Inferior parietal cortex (tissue), 1 donor: Measurements from ENCODE around the gene HOXA1.

ENCODE experiments used
- DNase-seq: peaks from one replicate; pipeline ENCODE4 v3.0.0-alpha.2; 2016; ENCODE audit errors: extremely low spot score

HOXA1 gene

DNA sequence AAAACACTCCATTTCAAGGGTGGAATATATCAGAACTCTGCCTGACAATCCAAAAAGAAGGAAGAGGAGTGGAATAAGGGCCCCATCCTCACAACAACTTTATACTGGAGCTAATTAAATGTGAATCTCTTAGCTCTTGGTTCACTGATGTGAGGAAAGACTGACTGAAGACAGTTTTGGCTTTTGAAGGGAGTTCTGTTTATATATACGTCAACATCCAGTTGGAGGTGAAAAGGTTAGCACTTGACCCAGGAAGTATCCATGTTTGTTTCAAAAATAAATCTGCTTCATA is 3.0 kb downstream of the HOXA1 start:
- no peak for DNase-seq

- no peak for DNase-seq
Measured at GRCh38 chr7:27091941-27092818, 3.6 kb downstream of the HOXA1 start.

DNA sequence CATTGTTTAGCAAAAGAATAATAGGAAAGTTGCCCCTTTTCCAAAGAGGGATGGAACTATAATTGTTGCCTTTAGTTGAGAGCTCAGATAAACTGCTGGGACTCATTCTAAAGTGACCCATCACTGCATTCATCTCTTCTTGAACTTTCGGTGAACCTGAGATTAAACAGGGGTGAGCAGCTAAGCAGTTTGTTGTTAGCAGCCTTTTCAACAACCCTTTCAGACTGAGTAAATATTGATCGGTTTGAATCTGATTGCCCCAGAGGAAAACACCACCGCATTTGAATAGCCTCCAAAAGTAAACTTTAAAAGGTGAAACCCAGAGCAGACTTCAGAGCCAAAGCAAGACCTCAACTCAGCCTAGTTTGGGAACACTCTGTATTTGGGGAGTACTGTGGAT is 4.7 kb downstream of the HOXA1 start:
- DNase-seq: no peak

DNA sequence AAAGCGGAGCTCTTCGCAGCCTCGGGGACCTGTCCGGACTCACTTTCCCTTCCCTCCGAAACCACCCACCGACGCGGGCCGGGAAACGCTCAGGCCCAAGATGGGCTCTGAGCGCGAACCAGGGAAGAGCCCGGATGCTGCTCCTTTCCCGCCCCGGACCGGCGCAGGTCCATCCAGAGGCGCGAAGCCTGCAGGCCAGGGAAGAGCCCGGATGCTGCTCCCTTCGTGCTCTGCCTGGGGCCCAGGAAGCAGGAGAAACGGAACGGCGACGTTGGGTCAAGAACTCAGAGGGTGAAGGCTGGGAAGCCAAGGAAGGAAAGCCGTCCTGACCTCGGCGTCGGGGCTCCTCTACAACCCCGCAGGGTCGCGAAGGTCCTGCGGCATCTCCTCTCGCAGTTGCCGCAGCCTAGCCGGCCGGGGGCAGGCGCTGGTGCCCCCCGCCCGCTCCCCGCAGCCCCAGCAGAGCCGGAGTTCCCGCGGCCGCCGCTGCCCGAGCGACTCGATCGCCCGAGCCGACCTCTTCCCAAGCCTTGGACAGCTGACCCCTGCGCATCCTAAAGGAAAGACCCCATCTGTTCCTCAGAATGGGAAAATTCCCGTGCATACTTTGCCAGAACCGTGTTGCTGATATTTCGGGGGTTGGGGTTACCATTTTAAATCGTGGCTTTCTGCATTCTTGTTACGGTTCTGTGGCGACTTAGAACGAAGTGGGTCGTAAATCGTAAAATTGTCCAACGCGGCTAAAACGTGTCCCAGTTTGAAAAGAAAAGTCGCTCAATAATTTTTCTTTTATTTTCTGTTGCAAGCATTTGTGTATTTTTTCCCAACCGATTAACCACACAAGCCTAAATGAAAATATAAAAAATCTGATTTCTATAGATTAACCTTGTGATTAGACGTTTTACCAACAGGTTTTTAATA is 7.5 kb downstream of the HOXA1 start:
- no peak for DNase-seq

DNA sequence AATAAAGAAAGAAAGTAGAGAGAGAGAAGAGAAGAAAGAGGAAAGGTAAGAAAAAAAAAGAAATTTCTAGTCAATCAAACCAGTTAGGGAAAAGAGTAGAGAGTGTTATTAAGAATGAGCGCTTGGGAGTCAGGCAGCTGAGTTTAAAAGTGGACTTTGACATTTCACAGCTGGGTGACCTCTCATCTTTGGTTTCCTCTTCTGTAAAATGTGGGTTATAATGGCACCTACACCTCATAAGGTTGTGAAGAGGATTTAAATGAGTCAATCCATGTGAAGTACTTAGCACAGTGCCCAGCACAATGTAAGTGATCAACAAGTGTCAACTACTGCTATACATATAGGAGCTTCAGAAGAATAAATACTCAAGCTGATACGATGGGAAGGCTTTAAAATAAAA is 12.2 kb downstream of the HOXA1 start:
- DNase-seq: no peak

GRCh38 chr7:27082171-27082570 is 13.6 kb downstream of the HOXA1 start:
- DNase-seq: no peak

- no peak for DNase-seq
Measured at GRCh38 chr7:27080844-27081436, 14.9 kb downstream of the HOXA1 start.

- DNase-seq: no peak
Measured at GRCh38 chr7:27079234-27079975, 16.4 kb downstream of the HOXA1 start.

GRCh38 chr7:27078616-27079233 is 17.1 kb downstream of the HOXA1 start:
- DNase-seq: no peak

DNA sequence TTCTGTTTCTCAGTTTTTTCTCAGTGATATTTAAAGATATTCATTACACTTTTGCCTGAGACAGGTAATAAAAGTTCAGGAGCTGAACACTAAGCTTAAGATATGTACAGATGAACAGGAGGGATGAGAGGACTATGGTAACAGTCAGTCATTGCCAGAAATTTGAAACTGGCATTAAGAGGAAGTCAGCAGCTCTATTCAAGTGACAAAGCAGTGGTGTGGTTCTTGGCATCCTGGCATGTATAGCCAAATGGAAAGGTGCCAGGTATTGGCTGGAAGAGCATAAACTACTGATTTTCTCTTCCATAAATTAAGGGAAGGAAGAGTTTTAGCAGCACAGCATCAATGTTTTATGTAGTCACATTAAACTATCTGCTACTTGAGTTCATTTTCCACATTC is 22.7 kb downstream of the HOXA1 start:
- DNase-seq: no peak

DNA sequence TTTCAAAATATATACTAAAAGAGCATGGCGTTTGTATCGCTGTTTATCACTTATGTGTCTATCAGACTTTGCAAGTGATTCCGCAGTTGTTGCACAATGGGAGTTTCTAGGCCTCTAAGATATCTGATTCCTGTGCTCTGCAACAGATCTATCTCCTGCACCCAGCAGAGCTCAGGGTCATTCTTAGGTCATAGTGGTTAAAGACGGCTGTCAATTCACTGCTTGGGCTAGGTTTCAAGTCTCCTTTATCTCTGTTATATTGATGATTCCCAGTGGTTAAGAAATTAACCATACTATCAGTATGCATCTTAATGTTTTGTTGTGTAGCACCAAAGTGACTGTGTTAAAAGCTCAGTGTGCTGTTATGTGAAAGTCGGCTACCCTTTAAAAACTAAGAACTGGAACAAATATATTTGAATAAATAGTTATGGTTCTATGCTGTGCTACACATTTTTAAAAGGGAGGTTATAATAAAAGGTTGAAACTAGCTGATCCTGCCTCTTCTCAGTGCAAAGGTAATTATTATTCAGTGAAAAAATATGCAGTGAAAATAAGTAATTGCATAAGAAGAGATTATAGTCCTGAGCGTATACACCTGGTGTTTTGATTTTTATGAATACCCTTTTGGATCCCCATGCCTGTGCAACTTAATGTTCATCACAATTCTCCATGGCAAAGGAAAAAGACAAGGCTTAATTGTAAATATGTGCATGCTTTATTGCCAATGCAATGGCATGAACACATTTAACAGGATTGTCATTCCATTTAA is 24.0 kb downstream of the HOXA1 start:
- DNase-seq: no peak

- DNase-seq: no peak
Measured at GRCh38 chr7:27068259-27068658, 27.5 kb downstream of the HOXA1 start.

GRCh38 chr7:27066148-27066547 is 29.7 kb downstream of the HOXA1 start:
- no peak for DNase-seq

DNA sequence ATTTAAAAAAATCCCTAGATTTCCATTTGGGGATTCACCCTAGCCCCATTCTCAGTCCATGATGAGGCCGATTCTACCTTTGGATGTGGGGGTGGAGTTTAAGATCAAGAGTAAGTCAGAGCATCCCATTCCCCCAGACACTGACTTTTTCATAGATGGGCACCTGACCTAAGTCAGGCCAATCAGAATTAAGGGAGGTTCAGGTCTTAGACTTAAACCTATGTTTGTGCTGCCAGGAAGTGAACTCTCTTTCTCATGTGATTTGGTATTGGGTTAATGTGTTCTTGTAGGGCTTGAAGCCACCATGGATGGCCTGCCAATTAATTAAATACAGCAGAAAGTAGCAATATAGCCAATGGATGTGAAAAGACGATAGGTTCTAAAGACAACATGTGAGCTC is 30.1 kb downstream of the HOXA1 start:
- DNase-seq: no peak

- no peak for DNase-seq
Measured at GRCh38 chr7:27064661-27065060, 31.1 kb downstream of the HOXA1 start.

GRCh38 chr7:27064159-27064558 is 31.6 kb downstream of the HOXA1 start:
- no peak for DNase-seq

DNA sequence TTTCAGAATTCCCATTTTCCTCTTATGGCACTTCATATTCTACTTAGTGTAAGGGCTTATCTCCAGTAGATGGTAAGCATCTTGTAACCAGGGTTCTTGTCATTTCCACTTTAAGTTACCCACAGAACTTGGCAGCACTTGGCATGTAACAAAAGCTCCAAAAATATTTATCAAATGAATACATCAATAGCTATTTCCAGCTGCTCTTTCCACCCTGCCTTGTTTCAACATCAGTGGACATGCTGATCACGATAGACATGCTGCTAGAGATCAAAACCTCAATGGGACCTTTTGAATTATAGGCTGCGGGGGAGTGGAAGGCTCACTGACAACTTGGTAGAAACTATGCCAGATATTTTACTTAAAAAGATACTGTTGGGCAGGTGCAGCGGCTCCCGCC is 32.9 kb downstream of the HOXA1 start:
- DNase-seq: no peak

- no peak for DNase-seq
Measured at GRCh38 chr7:27053153-27053552, 42.6 kb downstream of the HOXA1 start.

DNA sequence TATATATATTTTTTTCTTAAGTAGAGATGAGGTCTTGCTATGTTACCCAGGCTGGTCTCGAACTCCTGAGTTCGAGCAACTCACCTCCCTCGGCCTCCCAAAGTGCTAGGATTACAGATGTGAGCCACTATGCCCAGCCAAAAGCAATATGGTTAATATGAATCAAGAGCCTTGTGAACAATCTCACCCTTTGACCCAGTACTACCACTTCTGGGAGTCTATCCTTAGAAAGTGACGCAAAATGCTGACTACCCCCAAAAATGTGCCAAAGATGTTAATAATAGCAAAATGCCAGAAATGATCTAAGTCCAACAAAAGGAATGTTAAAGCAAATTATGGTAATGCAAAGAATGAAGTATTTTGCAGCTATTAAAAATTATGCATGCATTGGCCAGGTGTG is 44.3 kb downstream of the HOXA1 start:
- no peak for DNase-seq

DNA sequence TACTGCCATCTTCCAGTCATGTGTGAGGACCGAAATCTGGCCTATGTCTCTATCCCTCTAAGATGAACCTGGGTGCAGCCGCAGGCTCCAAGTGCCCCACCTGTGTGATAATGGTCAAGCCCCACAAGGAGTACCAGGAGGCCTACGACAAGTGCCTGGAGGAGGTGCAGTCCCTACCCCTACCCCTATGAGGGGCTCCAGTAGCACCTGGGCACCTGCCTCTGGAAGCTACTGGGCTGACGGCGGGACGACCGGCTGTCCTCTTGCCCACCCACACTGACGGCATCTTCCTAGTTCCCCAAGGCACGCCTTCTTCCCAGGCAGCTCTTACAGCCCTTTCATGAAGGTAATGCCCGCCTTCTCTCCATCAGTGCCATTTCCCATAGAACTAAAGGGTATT is 47.4 kb downstream of the HOXA1 start:
- no peak for DNase-seq
